Lung (tissue), 12 donors: Measurements from ENCODE around the gene STX3. TPM values are rescaled to one million over a fixed set of nuclear protein-coding genes. Genes with fewer than 3 reads are reported as not detected.

ENCODE experiments used
- ATAC-seq: fragments of 200-7000 bp; cut with Tn5 transposase; one replicate; pipeline ENCODE4 v1.9.1; 2020; ENCODE audit warnings: moderate number of reproducible peaks; ENCODE audit not compliant: insufficient read depth, low FRiP score
- DNase-seq, 3 donors: peaks; one replicate each; pipeline ENCODE4 v3.0.0-alpha.2; 2013 to 2017
- H3K27ac ChIP-seq, 2 donors: one replicate each; pipeline ENCODE4 v1.5.1; 2013; ENCODE audit warnings: mild to moderate bottlenecking in 2 of 2, moderate library complexity in 2 of 2, control low read depth in 1 of 2, inconsistent platforms in 1 of 2, low read depth in 1 of 2, low read length in 1 of 2
- H3K27me3 ChIP-seq, 3 donors: one replicate each; pipeline ENCODE4 v1.5.1; 2013; ENCODE audit warnings: low read length in 2 of 3; ENCODE audit not compliant: control insufficient read depth in 3 of 3, insufficient read depth in 3 of 3
- H3K36me3 ChIP-seq, 4 donors: one replicate each; pipeline ENCODE4 v1.5.1; 2013; ENCODE audit warnings: low read length in 4 of 4, mild to moderate bottlenecking in 1 of 4, moderate library complexity in 1 of 4; ENCODE audit not compliant: control insufficient read depth in 4 of 4, insufficient read depth in 4 of 4
- H3K4me1 ChIP-seq, 5 donors: one replicate each; pipeline ENCODE4 v1.5.1; 2013; ENCODE audit warnings: low read length in 5 of 5, mild to moderate bottlenecking in 2 of 5, moderate library complexity in 1 of 5; ENCODE audit not compliant: control insufficient read depth in 5 of 5, insufficient read depth in 5 of 5
- H3K4me3 ChIP-seq: one replicate; pipeline ENCODE4 v1.5.1; 2013; ENCODE audit warnings: mild to moderate bottlenecking, control low read depth, moderate library complexity
- H3K9ac ChIP-seq, 2 donors: one replicate each; pipeline ENCODE4 v1.5.1; 2013; ENCODE audit warnings: low read length in 2 of 2, control low read depth in 1 of 2; ENCODE audit not compliant: insufficient read depth in 1 of 2
- H3K9me3 ChIP-seq, 4 donors: one replicate each; pipeline ENCODE4 v1.5.1; 2013; ENCODE audit warnings: low read length in 3 of 4, mild to moderate bottlenecking in 1 of 4, moderate library complexity in 1 of 4; ENCODE audit not compliant: control insufficient read depth in 4 of 4, insufficient read depth in 3 of 4
- WGBS, 2 donors: extraction: QIAGEN DNeasy Blood & Tissue Kit; methylation state at CpG; one replicate each; pipeline ENCODE4 v1.1.7; 2013; 5-methylcytosine and 5-hydroxymethylcytosine counted together
- polyA plus RNA-seq, 2 donors: library from polyadenylated mRNA; stranded (reverse); fragments of 200-250 nt; gene quantifications; one replicate each; pipeline ENCODE4 v1.2.1, GENCODE V29; 2013
- total RNA-seq, 2 donors: library from RNA; depleted of rRNA in 1 of 2; stranded (reverse); fragments of >200 nt in 1 of 2; gene quantifications; one replicate each; pipeline ENCODE4 v1.2.1, GENCODE V29; 2014 to 2021
- TF ChIP-seq, protein P1 (sequence below): IDR thresholded peaks from 2 replicates; pipeline ENCODE4 v1.5.1; 2012; ENCODE audit warnings: mild to moderate bottlenecking; ENCODE audit errors: control extremely low read depth, extremely low read depth
- donor health status: control.
- donor health status: control.
- donor health status: Bipolar disorder and iron deficiency.
- donor health status: healthy.
- donor health status: DM: yes; HTN: yes; CAD: no.

The STX3 gene
- total and polyA plus RNA-seq, 4 donors = 38.9 to 61.5 (median 47.0) TPM

DNA sequence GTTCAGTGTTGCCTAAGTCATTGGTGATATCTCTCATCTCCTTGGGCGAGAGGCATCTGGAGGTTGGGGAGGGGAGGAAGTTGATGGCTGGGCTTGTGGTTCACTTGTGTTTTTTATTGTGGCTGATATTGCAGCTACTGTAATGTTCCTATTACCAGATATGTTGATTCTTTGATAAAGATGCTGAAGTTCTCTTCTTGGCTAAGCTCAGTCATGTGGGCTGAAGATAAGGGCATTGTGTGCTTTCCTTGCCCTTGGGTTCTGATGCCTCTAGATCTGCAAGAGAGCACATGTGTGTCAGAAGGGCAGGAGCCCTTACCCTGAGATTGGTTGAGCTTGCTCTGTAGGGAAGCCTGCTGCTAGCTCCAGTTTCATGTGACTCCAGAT, 12.0 kb downstream of the STX3 start:
- H3K9ac ChIP-seq = no peak overlapping the region
- H3K27me3 ChIP-seq = no peaks in the 10 kb centered on the region
- no peaks in the 10 kb centered on the region for H3K36me3 ChIP-seq
- WGBS, 2 donors = 14 to 45% methylated on average over 1 of the region's 1 CpG
- no peak for DNase-seq
- TF ChIP-seq, protein P1, sequence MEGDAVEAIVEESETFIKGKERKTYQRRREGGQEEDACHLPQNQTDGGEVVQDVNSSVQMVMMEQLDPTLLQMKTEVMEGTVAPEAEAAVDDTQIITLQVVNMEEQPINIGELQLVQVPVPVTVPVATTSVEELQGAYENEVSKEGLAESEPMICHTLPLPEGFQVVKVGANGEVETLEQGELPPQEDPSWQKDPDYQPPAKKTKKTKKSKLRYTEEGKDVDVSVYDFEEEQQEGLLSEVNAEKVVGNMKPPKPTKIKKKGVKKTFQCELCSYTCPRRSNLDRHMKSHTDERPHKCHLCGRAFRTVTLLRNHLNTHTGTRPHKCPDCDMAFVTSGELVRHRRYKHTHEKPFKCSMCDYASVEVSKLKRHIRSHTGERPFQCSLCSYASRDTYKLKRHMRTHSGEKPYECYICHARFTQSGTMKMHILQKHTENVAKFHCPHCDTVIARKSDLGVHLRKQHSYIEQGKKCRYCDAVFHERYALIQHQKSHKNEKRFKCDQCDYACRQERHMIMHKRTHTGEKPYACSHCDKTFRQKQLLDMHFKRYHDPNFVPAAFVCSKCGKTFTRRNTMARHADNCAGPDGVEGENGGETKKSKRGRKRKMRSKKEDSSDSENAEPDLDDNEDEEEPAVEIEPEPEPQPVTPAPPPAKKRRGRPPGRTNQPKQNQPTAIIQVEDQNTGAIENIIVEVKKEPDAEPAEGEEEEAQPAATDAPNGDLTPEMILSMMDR = no peak
- H3K4me1 ChIP-seq = peaks cover 0 to 40% (median 0%) of the 10 kb centered on the region in 5 donors
- ATAC-seq = peak; percentile 31
- H3K4me3 ChIP-seq = no peak overlapping the region
- no peaks in the 10 kb centered on the region for H3K9me3 ChIP-seq
- H3K27ac ChIP-seq = no peak overlapping the region

DNA sequence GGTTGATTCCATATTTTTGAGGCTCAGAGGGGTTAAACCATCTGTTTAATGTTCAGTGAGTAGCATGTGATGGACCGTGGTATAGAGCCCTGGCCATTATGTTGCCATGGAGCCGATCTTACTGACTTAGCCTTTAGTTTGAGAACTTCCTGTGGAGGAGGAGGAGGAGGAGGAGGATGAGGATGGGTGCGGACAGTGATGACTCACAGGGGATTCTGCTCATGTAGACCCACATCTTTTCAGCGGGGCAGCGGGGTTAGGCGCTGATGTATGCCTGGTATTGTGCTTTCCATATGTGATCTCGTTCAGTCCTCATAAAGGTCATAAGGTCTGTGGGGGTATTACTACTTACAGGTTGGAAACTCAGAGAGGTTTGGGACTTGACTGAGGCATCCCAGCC, 13.9 kb downstream of the STX3 start:
- H3K9me3 ChIP-seq = no peaks in the 10 kb centered on the region
- 72 to 85% methylated on average over 7 of the region's 7 CpGs for WGBS, 2 donors
- H3K27me3 ChIP-seq = no peaks in the 10 kb centered on the region
- H3K27ac ChIP-seq = no peak overlapping the region
- H3K4me1 ChIP-seq = peaks cover 0 to 34% (median 0%) of the 10 kb centered on the region in 5 donors
- TF ChIP-seq, protein P1 = no peak
- no peak overlapping the region for H3K4me3 ChIP-seq
- no peak for DNase-seq
- no peak for ATAC-seq
- peaks cover 0 to 3% (median 0%) of the 10 kb centered on the region in 4 donors for H3K36me3 ChIP-seq
- H3K9ac ChIP-seq = no peak overlapping the region

DNA sequence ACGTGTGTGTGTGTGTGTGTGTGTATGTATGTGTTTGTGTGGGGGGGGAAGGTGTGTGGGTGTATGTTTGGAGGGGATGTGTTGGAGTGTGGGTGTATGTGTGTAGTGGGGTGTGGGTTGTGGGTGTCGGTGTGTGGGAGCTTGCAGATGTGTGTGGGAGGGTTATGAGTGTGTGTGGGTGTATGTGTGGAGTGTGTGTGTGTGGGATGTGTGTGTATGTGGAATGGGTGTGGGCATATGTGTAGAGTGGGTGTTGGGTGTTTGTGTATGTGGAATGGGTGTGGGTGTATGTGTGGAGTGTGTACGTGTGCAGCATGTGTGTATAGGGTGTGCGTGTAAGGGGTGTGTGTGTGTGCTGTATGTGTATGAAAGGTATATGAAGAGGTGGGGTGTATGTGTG, 14.7 kb downstream of the STX3 start:
- H3K9me3 ChIP-seq = no peaks in the 10 kb centered on the region
- no peak for ATAC-seq
- DNase-seq = no peak
- H3K9ac ChIP-seq = no peak overlapping the region
- no peaks in the 10 kb centered on the region for H3K27me3 ChIP-seq
- H3K36me3 ChIP-seq = peaks cover 0 to 7% (median under 1%) of the 10 kb centered on the region in 4 donors
- peaks cover 0 to 34% (median 0%) of the 10 kb centered on the region in 5 donors for H3K4me1 ChIP-seq
- H3K4me3 ChIP-seq = no peak overlapping the region
- WGBS, 2 donors = 93 to 95% methylated on average over 4 of the region's 4 CpGs
- H3K27ac ChIP-seq = peak overlapping the region in 1 of 2 donors; percentile 65
- TF ChIP-seq, protein P1 = no peak

DNA sequence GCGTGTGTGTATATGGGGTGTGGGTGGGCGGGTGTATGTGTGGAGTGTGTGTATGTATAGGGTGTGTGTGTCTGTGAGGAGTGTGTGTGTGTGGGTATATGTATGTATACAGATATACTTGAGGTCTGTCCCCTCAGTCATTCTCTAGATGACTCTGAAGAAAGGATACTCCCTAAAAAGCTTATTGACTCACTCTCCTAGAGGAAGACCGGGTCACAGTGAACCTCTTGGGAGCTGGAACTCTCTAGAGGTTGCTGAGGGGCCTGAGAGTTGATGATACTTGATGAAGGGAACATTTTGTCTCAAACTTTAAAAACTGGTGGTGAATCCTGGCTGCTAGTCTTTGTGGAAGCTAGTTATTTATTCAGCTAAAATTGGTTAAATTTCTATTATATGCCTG, 15.1 kb downstream of the STX3 start:
- Histone ChIP-seq H3K4me3 (no peak overlapping the region), H3K4me1 (peaks cover 0 to 33% (median 0%) of the 10 kb centered on the region in 5 donors), H3K9me3 (no peaks in the 10 kb centered on the region), H3K9ac (no peak overlapping the region), H3K27me3 (no peaks in the 10 kb centered on the region), H3K36me3 (peaks cover 0 to 7% (median 2%) of the 10 kb centered on the region in 4 donors), H3K27ac (no peak overlapping the region)
- 91 to 95% methylated on average over 3 of the region's 3 CpGs for WGBS, 2 donors
- ATAC-seq (no peak), DNase-seq (no peak)
- TF ChIP-seq, protein P1 = no peak
